NB4 (cell line): Measurements from ENCODE around the gene ERBB4.

ENCODE experiments used
- CTCF ChIP-seq: IDR thresholded peaks from one replicate; pipeline ENCODE4 v1.5.1; 2012; ENCODE audit warnings: low read depth, low read length
- POLR2A ChIP-seq: IDR thresholded peaks from 2 replicates; pipeline ENCODE4 v1.6.1; 2011; ENCODE audit warnings: mild to moderate bottlenecking; ENCODE audit not compliant: insufficient read length; ENCODE audit errors: extremely low read depth

DNA sequence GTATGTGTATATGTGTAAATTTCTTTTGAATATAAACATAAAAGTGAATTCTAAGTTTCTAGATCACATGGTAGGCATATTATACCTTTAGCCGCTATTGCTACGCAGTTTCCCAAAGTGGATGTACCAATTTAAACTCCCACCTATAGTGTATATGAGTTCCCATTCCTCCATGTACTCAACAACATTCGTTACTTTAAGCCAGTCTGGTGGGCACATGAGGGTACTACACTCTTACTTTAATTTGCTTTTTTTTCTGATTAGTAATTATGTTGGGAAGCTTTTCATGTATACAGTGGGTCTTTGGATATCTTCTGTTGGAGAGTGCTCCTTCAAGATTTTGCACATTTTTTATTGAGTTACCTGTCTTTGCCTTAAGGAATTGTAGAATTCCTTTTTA, 683.8 kb downstream of the ERBB4 start:
- TF ChIP-seq POLR2A (no peak), CTCF (no peak)
